Fibroblast of upper back skin (primary cell): ENCODE data around the gene XCL1.
"Not testable (repeated sequence)": the region's sequence is repeated elsewhere in the genome, so short reads cannot be mapped to it uniquely, and the experiment has no call there.

ENCODE experiments used
- DNase-seq: peaks from one replicate; pipeline ENCODE4 v3.0.0-alpha.2; 2013

XCL1 gene

GRCh38 chr1:168568346-168568745 is 8.1 kb upstream of the XCL1 start:
- no peak for DNase-seq

- DNase-seq: no peak
Measured at GRCh38 chr1:168570652-168571051, 5.8 kb upstream of the XCL1 start.

GRCh38 chr1:168572633-168573032 is 3.8 kb upstream of the XCL1 start:
- no peak for DNase-seq

- peak; percentile 57 for DNase-seq
Measured at GRCh38 chr1:168574234-168574633, 2.2 kb upstream of the XCL1 start.

GRCh38 chr1:168578531-168579185 is 2.3 kb downstream of the XCL1 start:
- not testable (repeated sequence) for DNase-seq

- not testable (repeated sequence) for DNase-seq
Measured at GRCh38 chr1:168580290-168580689, 3.9 kb downstream of the XCL1 start.

GRCh38 chr1:168580991-168581390 is 4.6 kb downstream of the XCL1 start:
- not testable (repeated sequence) for DNase-seq

GRCh38 chr1:168581817-168582572 is 5.6 kb downstream of the XCL1 start:
- no peak for DNase-seq

- peak; percentile 80 for DNase-seq
Measured at GRCh38 chr1:168582688-168583336, 6.4 kb downstream of the XCL1 start.

- DNase-seq: no peak
Measured at GRCh38 chr1:168583571-168583970, 7.2 kb downstream of the XCL1 start.

- peak; percentile 38 for DNase-seq
Measured at GRCh38 chr1:168585191-168585590, 8.8 kb downstream of the XCL1 start.

- DNase-seq: no peak
Measured at GRCh38 chr1:168585937-168586336, 9.5 kb downstream of the XCL1 start.

GRCh38 chr1:168589167-168589566 is 12.8 kb downstream of the XCL1 start:
- no peak for DNase-seq

GRCh38 chr1:168591066-168591465 is 14.7 kb downstream of the XCL1 start:
- no peak for DNase-seq

GRCh38 chr1:168591641-168592250 is 15.3 kb downstream of the XCL1 start:
- DNase-seq: no peak

GRCh38 chr1:168595403-168595802 is 19.0 kb downstream of the XCL1 start:
- DNase-seq: not testable (repeated sequence)

- no peak for DNase-seq
Measured at GRCh38 chr1:168598125-168598524, 21.7 kb downstream of the XCL1 start.

GRCh38 chr1:168598892-168599291 is 22.5 kb downstream of the XCL1 start:
- DNase-seq: peak; percentile 11

- DNase-seq: no peak
Measured at GRCh38 chr1:168599641-168600040, 23.2 kb downstream of the XCL1 start.

GRCh38 chr1:168601051-168601450 is 24.6 kb downstream of the XCL1 start:
- no peak for DNase-seq

GRCh38 chr1:168603501-168604110 is 27.2 kb downstream of the XCL1 start:
- peak; percentile 65 for DNase-seq

- DNase-seq: no peak
Measured at GRCh38 chr1:168605443-168605842, 29.0 kb downstream of the XCL1 start.

- no peak for DNase-seq
Measured at GRCh38 chr1:168606096-168606495, 29.7 kb downstream of the XCL1 start.
